HCT116 (cell line): ENCODE measurements around the gene CHST8. TPM values are rescaled to one million over a fixed set of nuclear protein-coding genes. Genes with fewer than 3 reads are reported as not detected.

ENCODE experiments used
- ATAC-seq: fragments of 200-7000 bp; cut with Tn5 transposase; 2 replicates; pipeline ENCODE4 v1.9.1; 2020; ENCODE audit warnings: mild to moderate bottlenecking, moderate library complexity
- BruUV-seq: library from RNA; stranded (reverse); fragments of 400-500 nt; replicated peaks from 2 replicates; lab custom pipeline; 2021; lab: Mats Ljungman, UMichigan
- CTCF ChIA-PET: fragments of 300-600 bp; sonication (Branson Sonifier 250); formaldehyde crosslinking; loops from one replicate; lab custom pipeline; 2021; ENCODE audit warnings: antibody characterized with exemption; lab: Charles Lee
- POLR2A ChIA-PET: fragments of 300-600, 350-600 bp; sonication (Branson Sonifier 250); formaldehyde crosslinking; loops from one replicate; lab custom pipeline; 2021; ENCODE audit warnings: antibody characterized with exemption; lab: Charles Lee
- RAD21 ChIA-PET, 2 experiments: fragments of 300-600 bp; sonication (Branson Sonifier 250); formaldehyde crosslinking; loops; one replicate each; lab custom pipeline; 2023; ENCODE audit warnings: low total read pairs in 2 of 2; ENCODE audit not compliant: uncharacterized antibody in 2 of 2, unreplicated experiment in 2 of 2, low non-redundant PET in 1 of 2; lab: Charles Lee
- DNase-seq: peaks from one replicate; pipeline ENCODE4 v3.0.0-alpha.2; 2010; ENCODE audit warnings: low read depth, low spot score
- H2AFZ ChIP-seq: fragments of 200-600 bp; shearing (Covaris generic), sonication (generic); 2 replicates; pipeline ENCODE4 v1.6.1; 2017; ENCODE audit warnings: low read depth, mixed run types, mixed read lengths, antibody characterized with exemption, low read length; ENCODE audit not compliant: poor library complexity, severe bottlenecking
- H3K27ac ChIP-seq: 2 replicates; pipeline ENCODE4 v1.5.1; 2012; ENCODE audit warnings: low read depth, low read length
- H3K27me3 ChIP-seq: fragments of 200-600 bp; sonication (generic); 2 replicates; pipeline ENCODE4 v1.6.1; 2016; ENCODE audit warnings: mixed run types, low read length, mixed read lengths; ENCODE audit not compliant: insufficient read depth
- H3K36me3 ChIP-seq, 2 experiments: fragments of 200-500 bp in 1 of 2; fragments of 200-600 bp in 1 of 2; sonication (Bioruptor generic) in 1 of 2; sonication (generic) in 1 of 2; 2 replicates each; pipeline versions ENCODE4 v1.5.1 to v1.6.1; 2014 to 2016; ENCODE audit warnings: low read length in 2 of 2, inconsistent platforms in 1 of 2, mixed read lengths in 1 of 2, mixed run types in 1 of 2; ENCODE audit not compliant: insufficient read depth in 2 of 2, control insufficient read depth in 1 of 2
- H3K4me1 ChIP-seq, 2 experiments: fragments of 200-600 bp in 1 of 2; sonication (generic) in 1 of 2; 2 replicates each; pipeline versions ENCODE4 v1.5.1 to v1.6.1; 2012 to 2017; ENCODE audit warnings: low read length in 2 of 2, inconsistent platforms in 1 of 2, mild to moderate bottlenecking in 1 of 2, mixed read lengths in 1 of 2, mixed run types in 1 of 2, moderate library complexity in 1 of 2; ENCODE audit not compliant: insufficient read depth in 2 of 2, control insufficient read depth in 1 of 2
- H3K4me2 ChIP-seq: fragments of 200-600 bp; sonication (generic); 2 replicates; pipeline ENCODE4 v1.6.1; 2017; ENCODE audit warnings: mixed run types, low read length, mixed read lengths
- H3K4me3 ChIP-seq, 2 experiments: fragments of 200-600 bp in 1 of 2; sonication (generic) in 1 of 2; replicated peaks in 1 of 2; 2 replicates each; pipeline ENCODE4 v1.5.1; 2011 to 2016; ENCODE audit warnings: low read length in 2 of 2, control low read depth in 1 of 2, low read depth in 1 of 2, mild to moderate bottlenecking in 1 of 2, mixed read lengths in 1 of 2, mixed run types in 1 of 2
- H3K79me2 ChIP-seq: fragments of 200-600 bp; sonication (generic); 2 replicates; pipeline ENCODE4 v1.6.1; 2017; ENCODE audit warnings: mild to moderate bottlenecking, mixed run types, low read length, moderate library complexity, mixed read lengths; ENCODE audit not compliant: insufficient read depth
- H3K9ac ChIP-seq: fragments of 200-600 bp; sonication (generic); 2 replicates; pipeline ENCODE4 v1.6.1; 2016; ENCODE audit warnings: low read length, mixed read lengths
- H3K9me2 ChIP-seq: fragments of 200-600 bp; sonication (generic), shearing (Covaris generic); 2 replicates; pipeline ENCODE4 v1.6.1; 2017; ENCODE audit warnings: mixed run types, mild to moderate bottlenecking, moderate library complexity; ENCODE audit not compliant: insufficient read depth
- H3K9me3 ChIP-seq, 2 experiments: fragments of 200-500 bp in 1 of 2; fragments of 200-600 bp in 1 of 2; sonication (Bioruptor generic) in 1 of 2; sonication (generic) in 1 of 2; 2 replicates each; pipeline ENCODE4 v1.6.1; 2014 to 2017; ENCODE audit warnings: low read length in 2 of 2, mixed read lengths in 2 of 2, inconsistent platforms in 1 of 2, low read depth in 1 of 2, mild to moderate bottlenecking in 1 of 2, mixed run types in 1 of 2, moderate library complexity in 1 of 2; ENCODE audit not compliant: control insufficient read depth in 1 of 2, insufficient read depth in 1 of 2
- H4K20me1 ChIP-seq: fragments of 200-600 bp; sonication (generic), shearing (Covaris generic); 2 replicates; pipeline ENCODE4 v1.6.1; 2017; ENCODE audit warnings: mixed run types, mild to moderate bottlenecking, moderate library complexity; ENCODE audit not compliant: insufficient read depth
- CEBPB ChIP-seq: IDR thresholded peaks from 2 replicates; pipeline ENCODE4 v1.6.1; 2012; ENCODE audit warnings: low read depth
- EGR1 ChIP-seq: IDR thresholded peaks from 2 replicates; pipeline ENCODE4 v1.6.1; 2012; ENCODE audit warnings: low read depth
- FOSL1 ChIP-seq: IDR thresholded peaks from 2 replicates; pipeline ENCODE4 v1.6.1; 2012; ENCODE audit warnings: low read depth
- JUND ChIP-seq: IDR thresholded peaks from 2 replicates; pipeline ENCODE4 v1.6.1; 2012
- TCF7L2 ChIP-seq: IDR thresholded peaks from 2 replicates; pipeline ENCODE4 v1.7.0; 2011; ENCODE audit warnings: borderline replicate concordance, inconsistent platforms; ENCODE audit not compliant: insufficient read depth, insufficient read length; ENCODE audit errors: extremely low read depth
- YY1 ChIP-seq: IDR thresholded peaks from 2 replicates; pipeline ENCODE4 v1.6.1; 2011; ENCODE audit warnings: low read length, low read depth, moderate library complexity, mild to moderate bottlenecking; ENCODE audit not compliant: insufficient replicate concordance; ENCODE audit errors: extremely low read depth
- intact Hi-C: fragments of 100-400 bp; cut with micrococcal nuclease; formaldehyde crosslinking; loops from 2 replicates; pipeline ENCODE4 v1.10.0; 2022
- total RNA-seq: library from RNA; stranded (reverse); gene quantifications from one replicate; pipeline ENCODE4 v1.2.1, GENCODE V29; 2021; ENCODE audit not compliant: unreplicated experiment
- TF ChIP-seq, protein P1 (sequence below): IDR thresholded peaks from 2 replicates; pipeline ENCODE4 v1.6.1; 2012

Gene CHST8
- total RNA-seq, 1 experiment from 2014 or later: not detected

DNA sequence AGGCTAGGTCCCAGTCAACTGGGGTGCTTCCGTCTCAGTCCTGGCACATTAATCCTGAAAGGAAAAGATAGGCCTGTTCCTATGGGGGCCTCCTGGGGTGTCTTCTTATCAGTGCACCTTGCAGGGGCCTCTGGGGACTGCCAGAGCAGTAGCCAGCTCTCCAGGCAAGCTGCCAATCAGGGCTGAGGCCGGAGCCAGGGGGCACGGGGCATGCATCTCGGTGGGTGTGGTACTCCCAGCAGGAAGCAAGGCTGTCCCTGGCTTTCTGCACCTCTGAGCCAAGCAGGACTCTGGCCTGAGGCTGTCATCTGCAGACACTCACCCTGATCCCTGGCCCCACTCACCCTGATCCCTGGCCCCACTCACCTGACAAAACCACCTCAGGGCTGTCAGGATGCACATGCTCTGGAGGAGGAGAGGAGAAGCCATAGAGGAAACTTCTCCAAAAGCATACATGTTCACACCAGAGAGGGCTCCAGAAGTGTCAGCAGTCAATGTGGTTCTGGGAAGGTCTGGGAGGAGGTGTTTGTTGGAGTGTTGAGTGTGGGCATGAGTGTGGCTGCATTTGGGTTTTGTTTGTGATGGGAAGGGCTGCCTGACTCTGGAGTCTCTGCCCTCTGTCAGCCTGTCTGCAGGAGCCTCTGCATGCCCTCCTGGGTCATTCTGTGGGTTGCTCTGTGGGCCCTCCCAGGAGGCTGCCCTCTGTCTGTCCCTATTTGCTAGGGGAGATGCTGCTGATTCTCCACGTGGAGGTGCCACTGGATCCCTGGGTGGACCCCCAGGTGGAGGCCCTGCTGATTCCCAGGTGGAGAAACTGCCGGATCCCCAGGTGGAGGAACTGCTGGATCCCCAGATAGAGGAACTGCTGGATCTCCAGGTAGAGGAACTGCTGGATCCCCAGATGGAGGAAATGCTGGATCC lies 152.2 kb downstream of the CHST8 start:
- Histone ChIP-seq H3K27me3 (peaks cover 18% of the 10 kb centered on the region), H2AFZ (no peak overlapping the region), H4K20me1 (no peaks in the 10 kb centered on the region), H3K27ac (no peak overlapping the region), H3K9ac (no peak overlapping the region), H3K4me3 (no peak overlapping the region), H3K9me3 (no peaks in the 10 kb centered on the region), H3K9me2 (no peaks in the 10 kb centered on the region), H3K36me3 (no peaks in the 10 kb centered on the region), H3K79me2 (no peaks in the 10 kb centered on the region), H3K4me1 (peaks cover 0 to 4% of the 10 kb centered on the region in 2 experiments; a peak in 1 of 4 replicates), H3K4me2 (no peak overlapping the region)
- ChIA-PET POLR2A (no interaction called here), RAD21 (no interaction called here), CTCF (interaction anchor here (0.9 to 1.3 kb wide), 2 partner anchors 323 to 358 kb away, joined by 3 to 5 read pairs; no protein-coding TSS in a partner anchor)
- intact Hi-C loops: loop anchor here (5.0 to 10.0 kb wide), 2 partner anchors 357 to 649 kb away; no protein-coding TSS in a partner anchor
- TF ChIP-seq FOSL1 (no peak), YY1 (no peak), JUND (no peak)
- TF ChIP-seq, protein P1, sequence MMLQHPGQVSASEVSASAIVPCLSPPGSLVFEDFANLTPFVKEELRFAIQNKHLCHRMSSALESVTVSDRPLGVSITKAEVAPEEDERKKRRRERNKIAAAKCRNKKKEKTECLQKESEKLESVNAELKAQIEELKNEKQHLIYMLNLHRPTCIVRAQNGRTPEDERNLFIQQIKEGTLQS: no peak
- no TSS peak for BruUV-seq
- ATAC-seq (no peak), DNase-seq (no peak)

DNA sequence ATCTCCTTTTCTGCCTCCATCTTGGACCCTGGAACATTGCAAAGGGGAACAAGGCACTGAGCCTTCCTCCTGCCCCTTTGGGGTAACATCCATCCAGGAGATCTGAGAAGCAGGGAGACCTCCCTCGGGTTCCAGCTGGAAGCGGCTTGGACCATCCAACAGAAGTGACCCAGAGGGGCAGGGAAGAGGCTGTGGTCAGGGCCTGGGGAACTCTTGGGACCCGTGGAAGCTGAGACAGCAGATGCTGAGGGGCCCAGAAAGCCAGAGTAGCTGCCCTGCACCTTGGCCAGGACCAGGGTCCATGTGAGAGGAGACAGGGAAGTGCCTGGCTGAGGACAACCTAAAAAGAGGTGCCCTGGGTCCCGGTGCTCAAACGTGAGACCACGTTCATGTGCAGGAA lies 153.0 kb downstream of the CHST8 start:
- no peak for DNase-seq
- H3K27ac ChIP-seq: no peak overlapping the region
- no peaks in the 10 kb centered on the region for H3K9me2 ChIP-seq
- RAD21 ChIA-PET: interaction anchor here in 1 of 2 experiments (0.6 kb wide), 1 partner anchor 157 kb away, joined by 3 read pairs; no protein-coding TSS in a partner anchor
- TF ChIP-seq JUND: no peak
- TF ChIP-seq EGR1: no peak
- no peak for TF ChIP-seq CEBPB
- TF ChIP-seq FOSL1: no peak
- TF ChIP-seq TCF7L2: no peak
- no peaks in the 10 kb centered on the region for H3K79me2 ChIP-seq
- H3K4me3 ChIP-seq: no peak overlapping the region
- no peak for ATAC-seq
- H4K20me1 ChIP-seq: no peaks in the 10 kb centered on the region
- no peaks in the 10 kb centered on the region for H3K9me3 ChIP-seq
- peaks cover 0 to 4% of the 10 kb centered on the region in 2 experiments; a peak in 1 of 4 replicates for H3K4me1 ChIP-seq
- no TSS peak for BruUV-seq
- H3K27me3 ChIP-seq: peaks cover 11% of the 10 kb centered on the region; the same call in 1 of the 2 replicates
- CTCF ChIA-PET: interaction anchor here (0.6 to 1.3 kb wide), 2 partner anchors 322 to 344 kb away, joined by 3 to 5 read pairs; no protein-coding TSS in a partner anchor
- H3K9ac ChIP-seq: no peak overlapping the region
- no peaks in the 10 kb centered on the region for H3K36me3 ChIP-seq
- H3K4me2 ChIP-seq: no peak overlapping the region
- H2AFZ ChIP-seq: no peak overlapping the region
- POLR2A ChIA-PET: no interaction called here
- intact Hi-C loops: loop anchor here (5.0 to 10.0 kb wide), 3 partner anchors 357 to 938 kb away; no protein-coding TSS in a partner anchor
